ENCODE measurements around the gene FCGBP. TPM values are rescaled to one million over a fixed set of nuclear protein-coding genes. Genes with fewer than 3 reads are reported as not detected.
"Not testable (repeated sequence)": the region's sequence is repeated elsewhere in the genome, so short reads cannot be mapped to it uniquely, and the experiment has no call there.

Gene FCGBP
- total RNA-seq, 1 experiment from 2014 or later = under 0.01 TPM

DNA sequence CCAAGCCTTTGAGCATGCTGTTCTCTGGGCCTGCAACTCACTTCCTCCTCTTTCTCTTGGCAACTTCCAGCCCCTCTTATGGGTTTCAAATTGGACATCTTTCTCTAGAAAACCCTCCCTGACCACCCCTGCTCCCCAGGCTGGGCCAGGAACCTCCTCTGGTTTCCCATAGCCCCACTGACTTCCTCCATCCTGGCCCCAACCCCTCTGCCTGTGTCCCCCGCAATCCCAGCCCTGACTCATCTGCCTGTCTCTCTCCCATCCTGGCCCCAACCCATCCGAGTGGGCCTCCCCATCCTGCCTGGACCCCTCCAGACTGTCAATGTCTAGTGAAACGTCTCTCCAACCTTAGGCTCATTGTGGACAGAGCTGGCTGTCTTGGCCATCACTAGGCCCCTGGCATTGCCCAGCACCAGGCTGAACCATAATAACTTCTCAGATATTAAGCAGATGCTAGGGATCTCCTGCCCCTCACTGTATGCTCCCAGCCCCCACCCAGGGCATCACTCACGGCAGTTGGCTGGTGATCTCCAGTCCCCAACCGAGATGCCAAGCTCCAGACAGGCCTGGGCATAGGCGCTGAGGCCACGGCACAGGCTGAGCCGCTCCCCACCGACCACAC lies 16.8 kb downstream of the FCGBP start:
- DNase-seq (ENCODE audit: low read depth) = no peak

- DNase-seq (ENCODE audit: low read depth) = no peak
Observed at GRCh38 chr19:39916851-39917396, 17.5 kb downstream of the FCGBP start.

- no peak for DNase-seq (ENCODE audit: low read depth)
Observed at GRCh38 chr19:39916236-39916635, 18.2 kb downstream of the FCGBP start.

GRCh38 chr19:39915848-39916215 lies 18.6 kb downstream of the FCGBP start:
- no peak for DNase-seq (ENCODE audit: low read depth)

DNA sequence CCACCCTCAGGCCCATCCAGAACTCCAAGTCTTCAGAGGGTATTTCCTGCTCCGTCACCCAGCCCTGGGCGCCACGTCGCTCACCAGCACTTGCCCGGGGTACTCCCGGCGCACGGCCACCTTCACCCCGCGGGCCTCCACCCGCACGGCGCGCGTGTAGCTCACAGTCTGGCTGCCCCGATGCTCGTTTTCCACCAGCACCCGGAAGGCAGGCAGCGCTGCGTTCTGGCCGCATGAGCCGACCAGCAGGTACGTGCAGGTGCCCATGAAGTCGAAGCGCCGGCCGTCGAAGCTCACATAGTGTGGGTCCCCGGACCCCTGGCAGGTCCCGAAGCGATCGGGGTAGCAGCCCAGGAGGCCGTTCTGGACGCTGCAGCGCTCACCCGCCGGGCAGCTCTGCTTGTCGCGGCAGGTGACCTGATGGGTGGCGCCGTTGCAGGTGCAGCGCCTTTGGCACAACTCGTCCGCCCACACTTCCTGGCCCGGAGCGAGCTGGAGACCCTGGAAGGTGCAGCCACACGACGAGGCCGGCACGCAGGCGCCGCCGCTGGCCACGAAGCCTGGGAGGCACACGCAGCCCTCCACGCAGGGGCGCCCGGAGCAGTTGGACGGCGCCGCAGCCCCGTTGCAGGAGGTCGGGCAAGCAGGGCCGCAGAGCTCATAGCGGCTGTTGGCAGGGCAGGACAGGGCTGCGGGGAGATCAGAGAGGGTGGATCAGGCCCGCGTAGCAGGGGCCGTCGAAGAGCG lies 19.2 kb downstream of the FCGBP start:
- no peak for DNase-seq (ENCODE audit: low read depth)

DNA sequence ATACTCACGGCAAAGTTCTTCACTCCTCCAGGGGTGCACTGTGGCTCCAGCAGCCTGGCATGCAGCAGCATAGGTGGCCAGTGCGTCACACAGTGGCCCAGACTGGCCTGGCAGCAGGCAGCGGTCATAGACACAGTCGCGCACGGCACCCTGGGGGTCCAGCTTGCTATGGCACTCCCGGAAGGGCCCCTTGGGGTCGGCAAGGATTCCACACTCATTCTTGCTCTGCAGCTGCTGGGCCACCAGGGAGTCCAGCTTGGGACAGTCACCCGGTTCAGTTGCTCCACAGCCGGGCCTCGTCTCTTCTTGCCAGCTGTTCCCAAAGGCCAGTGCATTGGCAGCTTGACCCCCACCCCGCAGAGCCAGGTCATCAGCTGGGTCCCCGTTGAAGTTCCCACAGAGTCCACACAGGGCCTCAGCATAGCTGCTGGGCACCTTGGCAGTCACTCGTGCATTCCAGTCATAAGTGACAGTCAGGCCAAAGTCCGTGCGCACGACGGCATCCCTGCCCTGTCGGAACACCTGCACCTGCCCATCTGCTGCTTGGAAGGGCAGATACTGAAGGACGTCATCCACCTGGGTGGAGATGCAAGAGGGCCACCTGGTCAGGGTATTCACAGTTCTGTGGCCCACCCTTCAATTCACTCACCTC lies 20.6 kb downstream of the FCGBP start:
- DNase-seq (ENCODE audit: low read depth) = no peak

DNA sequence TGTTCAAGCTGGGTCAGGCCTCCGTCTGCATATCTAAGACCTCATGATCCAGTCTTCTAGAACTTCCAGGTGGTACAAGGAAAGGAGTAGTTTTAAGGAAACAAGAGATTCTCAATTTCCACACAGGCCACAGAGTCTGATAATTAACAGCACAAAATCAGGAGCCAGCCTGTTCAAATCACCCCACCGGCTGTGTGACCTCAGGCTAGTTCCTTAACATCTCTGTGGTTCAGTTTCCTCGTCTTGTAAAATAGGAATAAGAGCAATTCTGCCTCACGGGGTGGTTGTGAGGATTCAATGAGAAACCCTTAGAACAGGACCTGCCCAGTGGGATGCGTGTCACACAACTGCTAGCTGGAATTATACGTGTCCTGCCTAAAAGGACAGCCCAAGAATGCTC lies 25.6 kb downstream of the FCGBP start:
- DNase-seq (ENCODE audit: low read depth) = no peak

DNA sequence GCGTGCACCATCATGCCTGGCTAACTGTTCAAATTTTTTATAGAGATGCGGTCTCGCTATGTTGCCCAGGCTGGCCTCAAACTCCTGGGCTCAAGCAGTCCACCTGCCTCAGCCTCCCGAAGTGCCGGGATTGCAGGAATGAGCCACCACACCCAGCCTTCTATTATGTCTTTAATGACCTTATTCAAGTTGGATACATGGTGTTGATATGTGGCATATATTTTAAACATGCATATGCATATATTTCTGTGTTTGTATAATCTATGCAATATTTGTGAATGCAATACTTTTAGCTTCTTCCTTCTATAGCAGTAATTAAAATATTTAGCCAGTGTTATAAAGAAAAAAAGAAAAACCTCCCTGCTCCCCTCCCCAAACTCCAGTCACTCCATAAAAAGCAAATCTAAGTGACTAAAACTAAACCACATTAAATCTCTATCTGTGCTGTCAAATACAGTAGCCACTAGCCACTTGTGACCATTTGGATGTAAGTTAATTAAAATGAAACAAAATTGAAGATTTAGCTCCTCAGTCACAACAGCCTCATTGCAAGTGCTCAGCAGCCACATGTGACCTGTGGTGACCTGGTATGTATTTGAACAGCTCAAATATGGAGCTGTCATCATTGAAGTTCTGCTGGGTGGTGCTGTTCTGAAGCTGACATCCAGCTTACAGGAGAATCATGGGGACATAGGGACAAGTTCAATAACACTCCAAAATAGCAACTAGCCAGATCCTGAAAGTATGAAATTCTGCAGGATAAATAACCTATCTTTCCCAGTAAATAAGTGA lies 27.4 kb downstream of the FCGBP start:
- DNase-seq (ENCODE audit: low read depth) = no peak

- no peak for DNase-seq (ENCODE audit: low read depth)
Observed at GRCh38 chr19:39906283-39906682, 28.2 kb downstream of the FCGBP start.

DNA sequence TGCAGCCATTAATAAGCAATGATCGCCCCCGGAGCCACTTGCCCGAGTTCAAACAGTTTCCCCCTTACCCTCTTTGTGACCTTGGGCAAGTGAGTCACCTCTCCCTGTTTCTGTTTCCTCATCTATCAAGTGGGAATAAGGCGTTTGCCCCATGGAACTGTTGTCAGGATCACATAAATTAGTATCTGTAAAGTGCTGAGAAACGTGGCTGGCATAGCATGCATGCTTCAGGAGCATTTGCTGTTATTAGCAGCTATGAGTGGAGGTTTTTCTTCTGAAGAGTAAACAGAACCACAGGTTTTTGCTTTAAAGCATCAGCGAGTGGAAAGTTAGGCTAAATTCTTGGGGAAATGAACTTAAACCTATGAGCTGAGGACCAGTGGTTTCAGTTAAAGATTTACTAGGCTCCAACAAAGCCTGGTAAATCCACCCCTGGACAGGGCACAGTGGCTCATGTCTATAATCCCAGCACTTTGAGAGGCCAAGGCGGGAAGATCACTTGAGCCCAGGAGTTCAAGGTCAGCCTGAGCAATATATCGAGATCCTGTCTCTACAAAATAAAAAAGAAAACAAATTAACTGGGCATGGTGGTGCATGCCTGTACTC lies 30.8 kb downstream of the FCGBP start:
- DNase-seq (ENCODE audit: low read depth) = not testable (repeated sequence)

DNA sequence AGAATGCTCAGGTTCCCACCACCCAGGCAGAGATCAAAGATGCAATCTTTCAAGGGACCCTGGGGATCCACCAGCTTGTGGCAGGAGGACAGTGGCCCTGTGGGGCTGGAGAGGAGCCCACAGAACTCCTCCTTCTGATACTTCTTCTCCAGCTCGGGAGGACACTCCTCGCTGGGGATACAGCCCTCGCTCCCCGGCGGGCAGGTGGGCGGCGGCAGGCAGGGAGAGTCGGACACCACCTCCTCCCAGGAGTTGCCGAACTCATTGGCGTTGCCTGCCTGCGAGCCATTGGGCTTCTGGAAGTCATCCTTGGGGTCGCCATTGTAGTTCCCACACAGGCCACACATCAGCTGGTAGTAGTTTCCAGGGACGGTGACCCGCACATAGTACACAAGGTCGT lies 32.1 kb downstream of the FCGBP start:
- DNase-seq (ENCODE audit: low read depth) = not testable (repeated sequence)

- DNase-seq (ENCODE audit: low read depth) = not testable (repeated sequence)
Observed at GRCh38 chr19:39901681-39902080, 32.8 kb downstream of the FCGBP start.

DNA sequence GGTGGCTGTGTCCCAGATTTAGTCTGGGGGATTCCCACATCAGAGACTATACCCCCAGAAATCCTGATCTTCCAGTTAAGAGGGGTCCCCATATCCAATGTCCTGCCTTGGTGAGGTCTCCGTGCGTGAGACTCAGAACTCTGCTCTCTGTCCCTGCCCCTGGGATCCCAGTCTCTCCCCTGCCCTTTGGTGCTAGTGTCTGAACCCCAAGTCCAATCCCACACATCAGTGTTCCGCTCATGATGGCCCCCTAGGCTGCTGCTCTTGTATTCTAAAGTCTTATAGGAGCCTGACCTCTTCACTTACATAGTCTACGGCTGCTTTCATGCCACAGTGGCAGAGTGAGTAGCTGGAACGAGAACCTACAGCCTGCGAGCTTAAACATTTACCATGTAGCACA lies 35.6 kb downstream of the FCGBP start:
- not testable (repeated sequence) for DNase-seq (ENCODE audit: low read depth)

DNA sequence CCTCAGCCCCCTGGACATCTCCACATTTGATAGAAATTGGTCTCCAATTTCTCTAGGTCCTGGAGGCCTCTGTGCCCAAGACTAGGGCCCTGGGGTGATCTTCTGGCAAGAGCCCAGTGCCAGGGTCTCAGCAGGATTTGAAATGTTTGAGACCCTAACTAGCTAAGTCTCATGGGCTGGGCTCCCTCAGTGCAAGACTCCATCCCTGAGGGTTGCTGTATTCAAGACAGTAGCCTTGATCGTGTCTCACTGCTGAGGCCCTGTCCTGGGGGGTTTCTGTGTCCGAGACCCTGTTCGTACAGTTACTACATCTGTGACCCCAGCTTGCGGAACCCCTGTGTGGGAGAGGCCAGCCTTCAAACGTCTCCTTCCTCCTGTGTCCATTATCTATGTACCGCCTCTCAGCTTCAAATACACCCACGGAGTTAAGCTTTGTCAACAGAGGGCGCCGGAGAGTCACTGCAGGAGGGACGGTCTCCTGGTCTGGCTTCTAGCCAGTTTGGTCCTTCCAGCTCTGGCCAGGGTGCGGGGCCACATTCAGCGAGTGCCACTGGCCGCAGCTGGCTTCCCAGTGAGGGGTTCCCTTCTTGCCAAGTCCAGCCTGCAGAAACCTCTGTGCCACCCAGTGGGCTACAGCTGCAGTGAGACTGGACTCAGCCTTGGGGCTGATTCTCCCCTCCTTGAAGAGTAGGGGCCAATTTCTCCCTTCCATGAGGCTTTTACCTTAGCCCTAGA lies 36.8 kb downstream of the FCGBP start:
- peak; percentile 42 for DNase-seq (ENCODE audit: low read depth)

DNA sequence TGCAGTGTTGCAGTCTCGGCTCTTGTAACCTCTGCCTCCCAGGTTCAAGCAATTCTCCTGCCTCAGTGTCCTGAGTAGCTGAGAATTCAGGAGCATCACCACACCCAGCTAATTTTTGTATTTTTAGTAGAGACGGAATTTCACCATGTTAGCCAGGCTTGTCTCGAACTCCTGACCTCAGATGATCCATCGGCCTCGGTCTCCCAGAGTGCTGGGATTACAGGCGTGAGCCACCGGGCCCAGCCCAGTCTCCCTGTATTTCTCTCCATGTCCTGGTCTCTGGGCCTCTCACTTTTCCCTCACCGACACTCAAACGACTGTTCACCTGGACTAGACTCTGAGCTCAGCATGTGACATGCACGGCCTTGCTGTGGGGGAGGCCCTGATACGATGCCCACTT lies 39.3 kb downstream of the FCGBP start:
- not testable (repeated sequence) for DNase-seq (ENCODE audit: low read depth)

DNA sequence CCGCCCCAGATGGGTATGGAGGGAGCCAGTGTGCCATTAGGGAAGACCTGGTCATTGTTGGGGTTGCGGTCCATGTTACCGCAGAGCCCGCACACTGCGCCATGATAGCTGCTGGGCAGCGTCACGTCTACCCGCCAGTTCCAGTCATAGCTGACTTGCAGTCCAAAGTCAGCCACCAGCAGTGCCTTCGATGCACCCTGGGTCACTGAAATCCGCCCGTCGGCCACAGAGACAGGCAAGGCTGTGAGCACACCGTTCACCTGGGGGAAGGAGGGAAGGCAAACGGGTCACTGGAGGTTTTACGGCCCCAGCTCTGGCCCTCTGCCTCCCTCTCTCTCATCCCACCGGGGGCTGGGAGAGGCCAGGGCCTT lies 40.2 kb downstream of the FCGBP start:
- not testable (repeated sequence) for DNase-seq (ENCODE audit: low read depth)

DNA sequence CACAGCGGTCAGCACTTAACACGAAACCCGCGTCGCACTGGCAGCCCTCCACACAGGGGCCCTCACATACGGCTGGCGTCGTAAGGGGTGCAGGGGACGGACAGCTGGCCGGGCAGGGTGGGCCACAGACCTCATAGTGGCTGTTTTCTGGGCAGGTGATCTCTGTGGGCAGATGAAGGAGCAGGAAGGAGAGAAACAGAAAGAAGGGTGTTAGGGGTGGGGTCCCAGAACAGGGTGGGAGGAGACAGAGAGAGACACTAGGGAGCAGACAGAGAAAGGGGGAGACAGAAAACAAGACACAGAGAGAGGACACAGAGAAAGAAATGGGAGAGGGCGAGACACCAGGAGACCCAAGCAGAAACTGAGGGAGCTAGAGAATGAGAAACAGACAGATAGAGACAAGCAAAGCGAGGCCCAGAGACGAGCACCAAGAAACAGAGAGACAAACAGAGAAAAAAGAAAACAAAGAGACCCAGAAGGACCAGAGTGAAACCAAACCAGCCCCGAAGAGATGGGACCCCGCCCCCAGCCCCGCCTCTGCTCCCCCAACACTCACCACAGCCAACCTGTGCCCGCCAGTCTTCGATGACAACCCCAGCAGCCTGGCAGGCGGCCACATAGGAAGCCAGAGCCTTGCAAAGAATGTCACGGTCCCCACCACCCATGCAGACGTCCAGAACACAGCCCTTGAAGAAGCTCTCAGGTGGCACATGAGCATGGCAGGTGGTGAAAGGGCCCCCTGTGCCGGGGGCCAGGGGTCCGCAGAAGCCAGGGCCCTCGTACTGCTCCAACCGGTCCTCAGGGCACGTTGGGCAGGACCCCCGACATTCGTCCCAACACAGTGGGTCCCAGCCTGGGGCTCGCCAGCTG lies 40.8 kb downstream of the FCGBP start:
- peak; percentile 26 for DNase-seq (ENCODE audit: low read depth)

DNA sequence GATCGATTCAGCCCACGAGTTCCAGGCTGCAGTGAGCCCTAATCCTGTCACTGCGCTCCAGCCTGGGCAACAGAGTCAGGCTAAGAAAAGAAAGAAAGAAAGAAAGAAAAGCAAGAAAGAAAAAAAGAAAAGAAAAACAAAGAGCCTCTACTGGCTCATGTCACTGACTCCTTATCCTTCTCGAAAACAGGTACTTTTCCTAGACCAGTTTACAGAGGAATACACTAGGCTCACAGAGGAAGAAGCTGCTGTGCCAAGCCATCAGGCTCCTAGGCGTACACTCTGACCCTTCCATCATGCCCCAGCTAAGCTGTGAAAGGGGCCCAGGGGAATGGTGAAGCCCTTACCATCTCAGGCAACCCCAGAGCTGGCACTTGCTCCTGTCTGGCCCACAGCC lies 41.9 kb downstream of the FCGBP start:
- not testable (repeated sequence) for DNase-seq (ENCODE audit: low read depth)

DNA sequence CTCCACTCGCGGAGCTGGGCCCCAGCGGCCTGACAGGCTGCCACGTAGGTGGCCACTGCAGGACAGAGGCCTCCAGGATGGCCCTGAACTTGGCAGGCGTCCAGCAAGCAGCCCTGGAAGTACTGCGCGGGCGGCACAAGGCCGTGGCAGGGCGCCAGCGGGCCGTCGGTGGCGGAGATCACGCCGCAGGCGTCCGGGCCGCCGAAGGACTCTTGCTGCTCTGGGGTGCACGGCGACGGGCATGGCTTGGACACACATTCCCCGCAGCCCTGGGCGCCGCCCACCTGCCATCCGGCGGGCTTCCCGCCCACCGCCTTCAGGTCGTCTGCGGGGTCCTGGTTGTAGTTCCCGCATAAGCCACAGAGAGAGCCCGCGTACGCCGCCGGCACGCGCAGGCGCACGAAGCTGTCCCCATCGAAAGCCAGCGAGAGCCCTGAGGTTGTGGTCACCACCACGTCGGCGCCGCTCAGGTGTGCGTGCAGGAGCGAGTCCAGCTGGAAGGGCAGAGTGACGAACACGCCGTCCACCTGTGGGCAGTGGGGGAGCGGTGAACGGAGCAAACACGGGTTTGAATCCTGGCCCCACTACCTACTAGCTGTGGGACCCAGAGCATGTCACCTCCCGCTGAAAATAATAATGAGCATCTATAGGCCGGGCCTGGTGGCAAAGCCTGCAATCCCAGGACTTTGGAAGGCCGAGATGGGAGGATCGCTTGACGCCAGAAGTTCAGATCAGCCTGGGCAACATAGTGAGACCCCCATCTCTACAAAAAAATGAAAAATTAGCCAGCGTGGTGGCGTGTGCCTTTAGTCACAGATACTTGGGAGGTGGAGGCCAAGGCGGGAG lies 42.6 kb downstream of the FCGBP start:
- DNase-seq (ENCODE audit: low read depth) = peak; percentile 20

Data from RPMI7951 (cell line).